ENCODE data around the gene CNKSR3. TPM values are rescaled to one million over a fixed set of nuclear protein-coding genes. Genes with fewer than 3 reads are reported as not detected.

The CNKSR3 gene
- total RNA-seq, 1 experiment from 2014 or later, result 10.3 TPM

GRCh38 chr6:154360476-154360875 lies 150.0 kb downstream of the CNKSR3 start:
- intact Hi-C loops (cut with micrococcal nuclease; ENCODE audit: unreplicated experiment), result no loop called here
- Histone ChIP-seq H3K4me3 (ENCODE audit: low read depth, low read length, poor library complexity, severe bottlenecking) (no peak overlapping the region), H3K27ac (ENCODE audit: low read depth, low read length, poor library complexity, severe bottlenecking) (no peak overlapping the region), H3K27me3 (replicated peaks; ENCODE audit: insufficient read depth, low read depth, low read length, poor library complexity) (no peaks in the 10 kb centered on the region), H3K9me3 (ENCODE audit: low read depth, low read length, poor library complexity, severe bottlenecking) (no peaks in the 10 kb centered on the region), H3K4me1 (ENCODE audit: insufficient read depth, low read length, poor library complexity, severe bottlenecking) (no peaks in the 10 kb centered on the region), H3K36me3 (ENCODE audit: insufficient read depth, low read length, poor library complexity, severe bottlenecking) (no peaks in the 10 kb centered on the region)
- DNase-seq (ENCODE audit: low spot score), result no peak
- BruUV-seq (replicated peaks), result no TSS peak
- ChIA-PET POLR2A (ENCODE audit: low non-redundant PET) (no interaction called here), CTCF (no interaction called here)
- TF ChIP-seq CTCF (conservative IDR thresholded peaks at IDR 0.05; ENCODE audit: low read depth, low read length) (no peak), EZH2 (IDR thresholded peaks at IDR 0.05; ENCODE audit: borderline replicate concordance, low read depth, low read length, poor library complexity, severe bottlenecking) (no peak)

- intact Hi-C loops (cut with micrococcal nuclease; ENCODE audit: unreplicated experiment), result no loop called here
- H3K4me1 ChIP-seq (ENCODE audit: insufficient read depth, low read length, poor library complexity, severe bottlenecking), result no peaks in the 10 kb centered on the region
- H3K4me3 ChIP-seq (ENCODE audit: low read depth, low read length, poor library complexity, severe bottlenecking), result no peak overlapping the region
- no TSS peak for BruUV-seq (replicated peaks)
- DNase-seq (ENCODE audit: low spot score), result no peak
- TF ChIP-seq CTCF (conservative IDR thresholded peaks at IDR 0.05; ENCODE audit: low read depth, low read length) (no peak), EZH2 (IDR thresholded peaks at IDR 0.05; ENCODE audit: borderline replicate concordance, low read depth, low read length, poor library complexity, severe bottlenecking) (no peak)
- H3K27ac ChIP-seq (ENCODE audit: low read depth, low read length, poor library complexity, severe bottlenecking), result no peak overlapping the region
- no peaks in the 10 kb centered on the region for H3K27me3 ChIP-seq (replicated peaks; ENCODE audit: insufficient read depth, low read depth, low read length, poor library complexity)
- ChIA-PET POLR2A (ENCODE audit: low non-redundant PET) (no interaction called here), CTCF (no interaction called here)
- no peaks in the 10 kb centered on the region for H3K36me3 ChIP-seq (ENCODE audit: insufficient read depth, low read length, poor library complexity, severe bottlenecking)
- H3K9me3 ChIP-seq (ENCODE audit: low read depth, low read length, poor library complexity, severe bottlenecking), result no peaks in the 10 kb centered on the region
These were observed 150.8 kb downstream of the CNKSR3 start for GRCh38 chr6:154359679-154360078.

GRCh38 chr6:154359161-154359574 lies 151.3 kb downstream of the CNKSR3 start:
- intact Hi-C loops (cut with micrococcal nuclease; ENCODE audit: unreplicated experiment), result no loop called here
- no peaks in the 10 kb centered on the region for H3K4me1 ChIP-seq (ENCODE audit: insufficient read depth, low read length, poor library complexity, severe bottlenecking)
- H3K36me3 ChIP-seq (ENCODE audit: insufficient read depth, low read length, poor library complexity, severe bottlenecking), result no peaks in the 10 kb centered on the region
- no peak overlapping the region for H3K4me3 ChIP-seq (ENCODE audit: low read depth, low read length, poor library complexity, severe bottlenecking)
- DNase-seq (ENCODE audit: low spot score), result no peak
- H3K27me3 ChIP-seq (replicated peaks; ENCODE audit: insufficient read depth, low read depth, low read length, poor library complexity), result no peaks in the 10 kb centered on the region
- no TSS peak for BruUV-seq (replicated peaks)
- H3K27ac ChIP-seq (ENCODE audit: low read depth, low read length, poor library complexity, severe bottlenecking), result no peak overlapping the region
- CTCF ChIA-PET, result no interaction called here
- POLR2A ChIA-PET (ENCODE audit: low non-redundant PET), result no interaction called here
- TF ChIP-seq CTCF (conservative IDR thresholded peaks at IDR 0.05; ENCODE audit: low read depth, low read length), result no peak
- TF ChIP-seq EZH2 (IDR thresholded peaks at IDR 0.05; ENCODE audit: borderline replicate concordance, low read depth, low read length, poor library complexity, severe bottlenecking), result no peak
- no peaks in the 10 kb centered on the region for H3K9me3 ChIP-seq (ENCODE audit: low read depth, low read length, poor library complexity, severe bottlenecking)
